HG02623 (cell line): ENCODE data around the gene METTL21C.

ENCODE experiments used
- ATAC-seq: cut with Tn5 transposase; IDR thresholded peaks from one replicate; pipeline ENCODE4 v1.9.1; 2021; ENCODE audit warnings: moderate library complexity; ENCODE audit not compliant: unreplicated experiment

The METTL21C gene

GRCh38 chr13:102697929-102698648, 3.2 kb upstream of the METTL21C start:
- ATAC-seq, result no peak

- no peak for ATAC-seq
Measured at GRCh38 chr13:102697264-102697663, 2.4 kb upstream of the METTL21C start.

GRCh38 chr13:102696465-102696864, 1.6 kb upstream of the METTL21C start:
- no peak for ATAC-seq

- no peak for ATAC-seq
Measured at GRCh38 chr13:102693776-102694175, 1.1 kb downstream of the METTL21C start.

DNA sequence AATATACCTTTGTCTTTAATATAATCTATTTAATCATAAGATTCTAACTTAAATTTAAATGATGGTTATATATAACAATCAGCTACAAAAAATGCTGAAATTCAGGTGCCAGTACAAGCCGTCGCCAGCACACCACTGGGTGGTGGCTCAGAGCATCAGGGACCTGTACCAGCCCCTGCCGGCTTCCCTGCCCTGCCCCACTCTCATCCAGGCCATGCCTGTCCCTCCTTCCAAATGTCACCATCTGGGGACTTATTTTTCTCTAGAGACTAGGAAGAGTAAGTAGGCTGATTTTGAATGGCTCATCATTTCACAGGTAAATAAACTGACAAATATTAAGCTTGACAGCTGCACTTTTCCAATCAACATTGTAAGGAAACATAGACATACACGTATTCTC, 1.6 kb downstream of the METTL21C start:
- ATAC-seq, result no peak

DNA sequence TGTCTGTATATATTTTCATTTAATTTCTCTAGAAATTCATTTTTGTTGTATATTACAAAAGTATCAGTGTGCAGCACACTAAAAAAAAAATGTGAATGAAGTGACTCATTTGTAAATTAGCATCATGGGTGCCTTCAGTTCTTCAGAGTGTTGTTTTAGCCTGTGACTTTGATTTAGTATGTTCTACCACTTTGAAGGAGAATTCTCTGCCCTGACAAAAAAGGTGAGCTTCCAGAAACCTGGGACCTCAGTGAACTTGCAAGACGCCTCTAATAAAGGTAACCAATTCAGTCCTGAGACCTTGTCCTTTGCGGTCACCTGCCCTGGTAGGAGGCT, 2.4 kb downstream of the METTL21C start:
- no peak for ATAC-seq

DNA sequence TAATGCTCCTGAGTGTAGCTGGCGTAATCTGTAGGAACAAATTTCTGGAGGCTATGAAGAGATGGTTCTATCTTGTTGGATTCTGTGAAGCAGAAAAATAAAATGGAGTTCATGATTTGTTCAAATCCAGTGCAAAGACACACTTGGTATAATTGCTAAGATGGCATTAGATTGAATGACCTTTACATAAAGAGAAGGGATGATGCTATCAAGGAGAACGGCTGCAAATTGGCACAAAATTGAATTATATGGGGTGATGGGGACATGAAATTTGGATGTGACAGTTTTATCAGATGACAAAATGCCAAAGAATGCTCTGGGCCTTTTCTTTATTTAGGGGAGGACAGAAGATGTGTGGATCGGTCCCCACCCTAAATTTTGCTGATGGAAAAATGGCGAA, 4.0 kb downstream of the METTL21C start:
- ATAC-seq, result no peak

GRCh38 chr13:102688306-102688973, 6.4 kb downstream of the METTL21C start:
- no peak for ATAC-seq

- no peak for ATAC-seq
Measured at GRCh38 chr13:102687520-102687919, 7.3 kb downstream of the METTL21C start.

- ATAC-seq, result no peak
Measured at GRCh38 chr13:102686024-102686423, 8.8 kb downstream of the METTL21C start.

DNA sequence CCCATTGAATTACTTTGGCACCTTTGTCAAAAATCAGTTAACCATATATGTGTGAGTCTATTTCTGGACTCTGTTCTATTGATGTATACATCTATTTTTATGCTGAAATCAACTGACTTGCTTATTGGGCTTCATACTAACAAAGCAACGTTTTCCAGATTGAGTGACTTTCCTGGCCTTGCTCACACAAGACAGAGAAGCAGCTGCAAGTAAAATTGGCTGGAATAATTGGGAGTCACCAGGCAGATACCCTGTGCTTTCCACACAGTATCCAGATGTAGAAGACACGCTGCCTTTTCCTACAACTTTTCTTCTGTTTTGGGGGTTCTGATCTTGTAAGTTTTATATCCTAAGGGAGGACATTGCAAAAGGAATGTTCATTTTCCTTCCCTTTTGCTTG, 11.2 kb downstream of the METTL21C start:
- no peak for ATAC-seq

DNA sequence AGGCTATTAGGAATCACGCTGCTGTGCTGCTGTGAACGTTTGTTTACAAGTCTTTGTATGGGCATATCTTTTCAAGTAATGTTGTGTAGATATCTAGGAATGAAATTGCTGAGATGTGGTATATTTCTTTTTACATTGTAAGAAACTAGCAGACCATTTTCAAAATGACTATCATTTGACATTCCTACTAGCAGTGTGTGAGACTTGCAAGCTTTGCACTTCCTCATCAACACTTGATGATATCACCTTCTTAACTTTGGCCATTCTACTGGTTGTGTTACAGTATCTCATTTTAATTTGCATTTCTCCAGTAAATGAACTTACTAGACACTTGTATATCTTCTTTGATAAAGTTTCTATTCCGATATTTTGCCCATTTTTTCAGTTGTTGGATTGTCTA, 12.1 kb downstream of the METTL21C start:
- ATAC-seq, result no peak

GRCh38 chr13:102682211-102682610, 12.6 kb downstream of the METTL21C start:
- ATAC-seq, result no peak

DNA sequence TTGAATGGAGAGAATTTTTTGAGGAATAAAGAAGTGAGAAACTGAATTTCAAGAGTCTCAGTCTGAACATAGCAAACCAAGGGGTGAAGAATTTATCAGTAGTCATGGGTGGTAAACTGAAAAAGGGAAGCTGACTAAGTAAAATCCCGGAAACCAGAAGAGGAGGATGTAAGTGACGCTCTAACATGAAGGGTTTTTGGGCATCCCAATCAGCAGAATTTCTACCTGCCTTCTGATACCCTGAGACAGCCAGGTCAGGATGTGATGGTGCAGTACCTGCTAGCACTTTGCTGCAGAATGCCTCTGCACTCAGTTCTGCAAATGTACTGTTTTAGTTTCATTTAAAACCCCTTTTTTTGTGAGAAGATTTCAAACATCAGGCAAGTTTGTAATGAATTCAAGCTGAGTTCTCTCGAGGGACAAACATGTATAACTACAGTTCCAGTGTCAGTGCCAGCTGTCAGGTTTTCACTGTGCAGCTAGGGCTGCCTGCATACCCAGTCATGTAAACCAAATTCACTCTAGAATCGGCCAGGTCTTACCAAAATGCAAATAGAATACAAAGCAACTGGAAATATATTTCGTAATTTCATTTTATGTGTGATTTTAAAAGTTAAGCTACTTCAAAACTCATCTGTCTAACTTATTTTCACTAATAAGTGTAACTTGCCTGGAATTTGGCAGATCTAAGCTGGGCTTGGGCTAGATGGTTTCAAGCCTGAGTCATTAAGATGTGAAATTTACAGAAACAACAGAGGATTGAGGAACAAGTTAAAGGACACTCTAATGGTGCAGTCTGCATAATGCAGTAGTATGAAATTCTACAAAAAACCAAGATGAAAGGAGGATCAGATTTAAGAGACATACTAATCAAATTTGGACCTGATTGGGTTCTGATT, 13.8 kb downstream of the METTL21C start:
- ATAC-seq, result peak; percentile 34

GRCh38 chr13:102680133-102680717, 14.6 kb downstream of the METTL21C start:
- no peak for ATAC-seq

- ATAC-seq, result no peak
Measured at GRCh38 chr13:102679449-102680132, 15.3 kb downstream of the METTL21C start.

DNA sequence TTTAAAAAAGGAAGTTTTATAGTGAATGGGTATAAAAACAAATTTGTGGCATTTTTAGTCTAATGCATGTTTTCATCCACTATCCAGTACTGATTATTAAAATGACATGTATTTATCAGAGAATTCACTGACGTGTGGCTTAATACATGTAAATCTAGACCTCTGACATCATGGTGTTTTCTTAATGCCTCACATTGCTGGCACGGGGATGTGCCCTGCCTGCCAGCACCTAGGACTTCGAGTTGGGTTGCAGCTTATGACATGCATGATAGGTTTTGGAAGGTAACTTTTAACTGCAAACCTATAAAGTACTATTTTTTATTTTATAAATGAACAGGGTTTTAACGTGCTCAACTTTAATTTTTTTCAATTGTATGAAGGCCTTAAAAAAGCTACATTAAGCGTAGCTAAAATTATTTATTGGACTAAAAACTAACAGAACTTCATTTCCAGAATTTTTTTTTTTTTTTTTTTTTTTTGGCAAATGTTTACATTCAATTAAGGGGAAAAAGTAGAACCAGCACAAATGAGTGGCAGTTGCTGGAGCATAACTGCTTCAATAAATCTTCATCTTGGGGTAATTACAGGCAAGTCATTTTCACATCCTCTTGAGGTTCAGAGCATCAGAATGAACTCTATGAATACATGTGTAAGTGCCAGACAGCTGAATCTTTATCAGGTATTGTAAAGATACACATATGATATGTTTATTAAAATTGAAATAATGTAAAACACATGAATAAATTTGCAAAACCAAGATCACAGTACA, 16.3 kb downstream of the METTL21C start:
- ATAC-seq, result no peak

GRCh38 chr13:102677122-102677521, 17.7 kb downstream of the METTL21C start:
- no peak for ATAC-seq

DNA sequence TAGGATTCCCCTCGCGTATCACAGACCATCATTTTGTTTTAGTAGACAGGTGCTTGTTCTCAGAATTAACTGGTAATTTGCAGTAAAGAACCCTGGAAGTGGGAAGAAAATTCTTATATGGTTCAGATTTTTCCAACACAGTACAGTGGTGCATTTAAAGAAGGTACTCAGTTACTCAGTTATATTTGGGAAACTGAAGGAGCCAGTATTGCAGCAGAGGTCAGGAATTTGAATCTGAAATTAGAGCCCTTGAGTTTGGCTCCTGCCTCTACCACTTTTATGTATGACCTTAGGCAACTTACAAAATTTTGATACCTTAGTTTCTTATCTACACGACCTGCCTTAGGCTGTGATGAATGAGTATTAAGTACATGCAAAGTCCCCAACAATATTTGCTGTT, 19.7 kb downstream of the METTL21C start:
- ATAC-seq, result no peak

DNA sequence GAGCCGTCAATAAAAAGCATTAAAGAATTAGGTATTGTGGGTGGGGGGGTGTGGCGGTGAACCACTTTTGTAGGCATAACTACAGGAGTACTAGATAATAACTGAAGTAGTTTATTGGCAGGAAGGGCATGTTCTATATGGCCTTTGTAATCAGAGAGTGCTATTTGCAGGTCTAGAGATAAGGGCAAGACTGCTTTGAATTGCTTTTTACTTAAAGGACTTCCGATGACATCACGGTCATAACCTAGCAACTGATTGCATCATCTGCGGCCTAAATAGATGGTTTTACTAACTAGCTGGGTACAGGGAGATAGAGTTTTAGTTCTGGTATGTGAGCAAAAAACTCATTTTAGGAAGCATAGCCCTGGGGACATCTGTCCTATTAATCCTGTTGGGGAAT, 24.7 kb downstream of the METTL21C start:
- ATAC-seq, result no peak
